ENCODE results near the gene LIN54.

GRCh38 chr4:82930848-82931755 is 79.5 kb downstream of the LIN54 start:
- TF ChIP-seq CSDC2 (CRISPR knock-in tag; IDR thresholded peaks at IDR 0.05) (no peak), CREB5 (CRISPR knock-in tag; IDR thresholded peaks at IDR 0.05; ENCODE audit: low read depth) (no peak), GLIS3 (CRISPR knock-in tag; IDR thresholded peaks at IDR 0.05) (no peak), ZFP3 (CRISPR knock-in tag; IDR thresholded peaks at IDR 0.05) (no peak), PATZ1 (CRISPR knock-in tag; IDR thresholded peaks at IDR 0.05; ENCODE audit: borderline replicate concordance) (no peak), TOX (CRISPR knock-in tag; IDR thresholded peaks at IDR 0.05; ENCODE audit: borderline replicate concordance) (no peak), ZFP30 (CRISPR knock-in tag; IDR thresholded peaks at IDR 0.05) (no peak), TSHZ2 (CRISPR knock-in tag; IDR thresholded peaks at IDR 0.05) (no peak)

Measured in SK-N-SH treated with all-trans-retinoic acid at 6 μM for 48 hours (cell line).